ENCODE results near the gene LMBR1L. TPM values are rescaled to one million over a fixed set of nuclear protein-coding genes. Genes with fewer than 3 reads are reported as not detected.

LMBR1L gene
- total and polyA plus RNA-seq, 2 of the 8 experiments (the other 6 are each of a cell fraction or from before 2014, with no cell fraction given) = 36.6 to 49.6 TPM

DNA sequence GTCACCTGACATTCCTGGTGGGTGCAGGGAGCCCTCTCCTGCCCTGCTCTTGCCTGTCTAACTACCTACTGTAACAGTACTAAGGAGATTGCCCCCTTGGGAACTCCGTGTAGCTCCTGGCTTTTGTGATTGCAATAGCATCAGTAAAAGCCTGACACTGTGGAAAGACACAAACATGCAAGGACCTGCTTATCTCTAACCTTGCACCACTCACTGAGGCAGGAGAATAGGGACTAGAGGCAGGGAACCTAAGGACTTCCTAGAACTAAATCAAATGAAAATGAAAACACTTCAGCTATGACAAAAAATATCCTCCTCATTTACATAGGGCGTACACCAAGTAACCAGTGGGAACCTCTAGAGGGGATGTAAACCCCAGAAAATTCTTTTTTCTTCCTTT, 49.8 kb upstream of the LMBR1L start:
- Histone ChIP-seq H3K23ac (ENCODE audit: insufficient read length) (no peak overlapping the region), H3K9me3 (ENCODE audit: insufficient read depth in 2 of 2, low read depth in 1 of 2, low read length in 1 of 2) (no peaks in the 10 kb centered on the region)
- 85% methylated on average over 2 of the region's 2 CpGs; no CpG with 5 or more reads in 1 of the 2 experiments for WGBS, 2 experiments (ENCODE audit: extremely low coverage in 1 of 2, insufficient coverage in 1 of 2, insufficient read length in 1 of 2, insufficient replicate concordance in 2 of 2, low coverage in 1 of 2, low lambda C conversion rate in 2 of 2, missing lambda C conversion rate in 1 of 2)
- TF ChIP-seq NANOG (IDR thresholded peaks at IDR 0.05; ENCODE audit: insufficient read depth, low read depth, low read length, poor library complexity, severe bottlenecking) (no peak), CBX5 (IDR thresholded peaks at IDR 0.05; ENCODE audit: low read depth, low read length) (no peak)
- TF ChIP-seq, protein P1, sequence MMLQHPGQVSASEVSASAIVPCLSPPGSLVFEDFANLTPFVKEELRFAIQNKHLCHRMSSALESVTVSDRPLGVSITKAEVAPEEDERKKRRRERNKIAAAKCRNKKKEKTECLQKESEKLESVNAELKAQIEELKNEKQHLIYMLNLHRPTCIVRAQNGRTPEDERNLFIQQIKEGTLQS (IDR thresholded peaks at IDR 0.05; ENCODE audit: insufficient read depth, low read depth, low read length) = no peak

More for the DNA sequence above, 49.8 kb upstream of the LMBR1L start:
- ChIA-PET POLR2A (ENCODE audit: partially characterized antibody) (interaction anchor here (1.0 to 1.4 kb wide), 3 partner anchors 9 to 88 kb away, joined by 3 to 9 read pairs (median 4); partner anchors contain the start of gene TUBA1B), CTCF (ENCODE audit: partially characterized antibody) (no interaction called here)
- Histone ChIP-seq H4K20me1 (replicated peaks in 1 of 2; ENCODE audit: control insufficient read depth in 1 of 2, insufficient read depth in 2 of 2, low read length in 2 of 2) (no peaks in the 10 kb centered on the region), H2BK15ac (ENCODE audit: low read length) (no peak overlapping the region), H2AK5ac (ENCODE audit: low read depth, low read length) (no peak overlapping the region), H3K14ac (ENCODE audit: insufficient read length) (no peak overlapping the region), H3K4me1 (replicated peaks in 1 of 4; ENCODE audit: control insufficient read depth in 3 of 4, insufficient read depth in 4 of 4, low read length in 3 of 4) (peaks cover 0 to 3% (median 0%) of the 10 kb centered on the region in 4 experiments; a peak in 1 of 7 replicates), H3K56ac (replicated peaks; ENCODE audit: insufficient read length, low read depth, low read length) (no peak overlapping the region), H4K91ac (replicated peaks; ENCODE audit: insufficient read length, low read length) (no peak overlapping the region), H3K4me3 (ENCODE audit: extremely low read depth in 1 of 4, insufficient read depth in 2 of 4, low read depth in 3 of 4, low read length in 4 of 4) (no peak overlapping the region), H3K18ac (ENCODE audit: extremely low read depth, low read length) (no peak overlapping the region), H2BK20ac (ENCODE audit: low read length) (no peak overlapping the region), H3K4me2 (ENCODE audit: insufficient read depth in 1 of 2, low read depth in 2 of 2, low read length in 2 of 2) (no peak overlapping the region), H4K5ac (ENCODE audit: insufficient read length, low read depth, low read length) (no peak overlapping the region), H3K27ac (ENCODE audit: low read depth, low read length) (no peak overlapping the region), H2BK120ac (replicated peaks; ENCODE audit: low read depth, low read length) (no peak overlapping the region), H2BK12ac (ENCODE audit: low read depth, low read length) (no peak overlapping the region), H3K79me2 (ENCODE audit: control insufficient read depth in 1 of 2, insufficient read depth in 2 of 2, low read length in 2 of 2) (no peaks in the 10 kb centered on the region), H3K27me3 (replicated peaks in 1 of 4; ENCODE audit: control insufficient read depth in 3 of 4, extremely low read depth in 1 of 4, insufficient read depth in 3 of 4, low read length in 3 of 4) (no peaks in the 10 kb centered on the region), H3K79me1 (ENCODE audit: low read depth, low read length) (no peaks in the 10 kb centered on the region), H2AFZ (ENCODE audit: low read length) (no peak overlapping the region), H2BK5ac (ENCODE audit: low read depth, low read length) (no peak overlapping the region), H3K23me2 (ENCODE audit: low read depth, low read length) (no peaks in the 10 kb centered on the region), H3K9ac (replicated peaks in 1 of 4; ENCODE audit: extremely low read depth in 1 of 4, low read depth in 3 of 4, low read length in 3 of 4) (no peak overlapping the region), H4K8ac (ENCODE audit: extremely low read depth, insufficient read depth, low read length) (no peak overlapping the region), H3K36me3 (ENCODE audit: control insufficient read depth in 2 of 4, insufficient read depth in 4 of 4, low read length in 3 of 4) (no peaks in the 10 kb centered on the region), H3K4ac (replicated peaks; ENCODE audit: insufficient read length, low read depth, low read length) (no peak overlapping the region)
- DNase-seq (ENCODE audit: low read depth in 1 of 2, low spot score in 2 of 2) (no peak), FAIRE-seq (no peak)

All from H1 (cell line).